ENCODE results near the gene SRPK3.

The SRPK3 gene

GRCh38 chrX:153768311-153769157, 12.3 kb upstream of the SRPK3 start:
- TF ChIP-seq CTCF (IDR thresholded peaks at IDR 0.05; ENCODE audit: low read depth, low read length, missing control alignments) = no peak
- in situ Hi-C loops (cut with HindIII; ENCODE audit: low sequenced_read_pairs) = no loop called here
- H3K4me3 ChIP-seq (ENCODE audit: low read depth, low read length) = no peak overlapping the region
- no peak for DNase-seq (ENCODE audit: low read depth)

DNA sequence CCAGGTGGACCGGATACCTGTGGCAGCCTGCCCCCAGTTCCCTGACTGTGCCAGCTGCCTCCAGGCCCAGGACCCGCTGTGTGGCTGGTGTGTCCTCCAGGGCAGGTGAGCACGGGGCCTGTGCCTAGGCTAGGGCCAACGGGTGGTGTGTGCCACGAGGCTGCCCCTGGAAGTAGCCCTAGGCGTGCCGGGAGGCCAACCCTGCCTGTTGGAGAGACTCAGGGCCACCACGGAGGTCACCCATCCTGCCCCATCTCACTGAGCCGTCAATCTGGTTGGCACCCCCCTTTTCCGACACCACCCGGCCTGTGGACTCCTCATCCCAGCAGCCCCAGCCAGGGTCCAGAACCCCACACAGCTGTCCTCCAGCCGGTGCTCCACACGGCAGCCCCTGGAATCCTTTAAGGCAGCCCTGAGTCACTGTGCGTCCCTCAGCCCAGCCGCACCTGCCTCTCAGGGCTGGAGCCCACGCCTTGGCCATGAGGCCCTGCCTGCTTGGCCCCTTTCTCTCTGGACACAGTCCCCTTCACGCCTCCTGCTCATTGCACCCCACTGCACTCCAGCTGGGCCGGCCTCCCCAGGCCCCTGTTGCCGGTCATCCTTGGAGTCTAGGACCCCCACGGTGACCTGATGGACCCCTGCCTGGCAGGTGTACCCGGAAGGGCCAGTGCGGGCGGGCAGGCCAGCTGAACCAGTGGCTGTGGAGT, 11.5 kb upstream of the SRPK3 start:
- TF ChIP-seq CTCF (IDR thresholded peaks at IDR 0.05; ENCODE audit: low read depth, low read length, missing control alignments) = no peak
- in situ Hi-C loops (cut with HindIII; ENCODE audit: low sequenced_read_pairs) = no loop called here
- DNase-seq (ENCODE audit: low read depth) = no peak
- no peak overlapping the region for H3K4me3 ChIP-seq (ENCODE audit: low read depth, low read length)

DNA sequence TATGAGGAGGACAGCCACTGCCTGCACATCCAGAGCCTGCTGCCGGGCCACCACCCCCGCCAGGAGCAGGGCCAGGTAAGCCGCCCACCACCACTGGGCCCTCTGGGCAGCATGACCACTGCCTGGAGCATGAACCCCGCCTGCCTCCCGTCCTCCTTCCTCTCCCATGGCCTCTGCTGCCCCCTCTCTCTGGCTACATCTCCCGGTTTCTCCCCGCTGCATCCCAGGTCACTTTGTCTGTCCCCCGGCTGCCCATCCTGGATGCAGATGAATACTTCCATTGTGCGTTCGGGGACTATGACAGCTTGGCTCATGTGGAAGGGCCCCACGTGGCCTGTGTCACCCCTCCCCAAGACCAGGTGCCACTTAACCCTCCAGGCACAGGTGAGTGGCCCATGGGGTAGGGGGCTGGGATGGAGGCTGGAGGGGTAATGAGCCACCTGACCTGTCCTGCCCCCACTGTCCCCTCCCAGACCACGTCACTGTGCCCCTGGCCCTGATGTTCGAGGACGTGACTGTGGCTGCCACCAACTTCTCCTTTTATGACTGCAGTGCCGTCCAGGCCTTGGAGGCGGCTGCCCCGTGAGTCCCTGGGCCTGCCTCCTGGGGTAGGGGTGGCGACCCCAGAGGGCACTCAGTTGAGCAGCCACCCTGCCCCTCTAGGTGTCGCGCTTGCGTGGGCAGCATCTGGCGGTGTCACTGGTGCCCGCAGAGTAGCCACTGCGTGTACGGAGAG, 10.8 kb upstream of the SRPK3 start:
- in situ Hi-C loops (cut with HindIII; ENCODE audit: low sequenced_read_pairs) = no loop called here
- no peak overlapping the region for H3K4me3 ChIP-seq (ENCODE audit: low read depth, low read length)
- DNase-seq (ENCODE audit: low read depth) = no peak
- TF ChIP-seq CTCF (IDR thresholded peaks at IDR 0.05; ENCODE audit: low read depth, low read length, missing control alignments) = no peak

DNA sequence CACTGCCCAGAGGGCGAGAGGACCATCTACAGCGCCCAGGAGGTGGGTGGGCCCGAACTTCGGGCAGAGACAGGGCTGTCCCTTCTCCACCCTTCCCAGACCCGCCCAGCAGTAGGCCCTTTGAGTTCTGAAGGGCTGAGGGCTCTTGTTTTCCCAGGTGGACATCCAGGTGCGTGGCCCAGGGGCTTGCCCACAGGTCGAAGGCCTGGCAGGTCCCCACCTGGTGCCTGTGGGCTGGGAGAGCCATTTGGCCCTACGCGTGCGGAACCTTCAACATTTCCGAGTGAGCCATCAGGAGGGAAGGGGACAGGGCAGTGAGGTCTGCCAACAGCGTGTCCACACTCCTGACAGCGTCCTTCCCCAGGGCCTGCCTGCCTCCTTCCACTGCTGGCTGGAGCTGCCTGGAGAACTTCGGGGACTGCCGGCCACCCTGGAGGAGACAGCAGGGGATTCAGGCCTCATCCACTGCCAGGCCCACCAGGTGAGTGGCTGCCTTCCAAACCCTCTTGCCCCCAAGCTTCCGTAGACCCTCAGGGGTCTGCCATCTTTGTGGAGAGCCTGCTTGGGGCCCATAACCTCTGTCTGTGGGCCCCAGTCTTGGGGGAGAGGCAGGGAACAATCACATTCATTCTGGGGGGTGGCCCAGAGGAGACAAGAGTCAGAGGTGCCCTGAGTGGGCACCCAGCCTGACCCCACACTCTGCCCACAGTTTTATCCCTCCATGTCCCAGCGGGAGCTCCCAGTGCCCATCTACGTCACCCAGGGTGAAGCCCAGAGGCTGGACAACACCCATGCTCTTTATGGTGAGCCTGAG, 10.0 kb upstream of the SRPK3 start:
- H3K4me3 ChIP-seq (ENCODE audit: low read depth, low read length) = no peak overlapping the region
- DNase-seq (ENCODE audit: low read depth) = no peak
- in situ Hi-C loops (cut with HindIII; ENCODE audit: low sequenced_read_pairs) = no loop called here
- TF ChIP-seq CTCF (IDR thresholded peaks at IDR 0.05; ENCODE audit: low read depth, low read length, missing control alignments) = no peak

DNA sequence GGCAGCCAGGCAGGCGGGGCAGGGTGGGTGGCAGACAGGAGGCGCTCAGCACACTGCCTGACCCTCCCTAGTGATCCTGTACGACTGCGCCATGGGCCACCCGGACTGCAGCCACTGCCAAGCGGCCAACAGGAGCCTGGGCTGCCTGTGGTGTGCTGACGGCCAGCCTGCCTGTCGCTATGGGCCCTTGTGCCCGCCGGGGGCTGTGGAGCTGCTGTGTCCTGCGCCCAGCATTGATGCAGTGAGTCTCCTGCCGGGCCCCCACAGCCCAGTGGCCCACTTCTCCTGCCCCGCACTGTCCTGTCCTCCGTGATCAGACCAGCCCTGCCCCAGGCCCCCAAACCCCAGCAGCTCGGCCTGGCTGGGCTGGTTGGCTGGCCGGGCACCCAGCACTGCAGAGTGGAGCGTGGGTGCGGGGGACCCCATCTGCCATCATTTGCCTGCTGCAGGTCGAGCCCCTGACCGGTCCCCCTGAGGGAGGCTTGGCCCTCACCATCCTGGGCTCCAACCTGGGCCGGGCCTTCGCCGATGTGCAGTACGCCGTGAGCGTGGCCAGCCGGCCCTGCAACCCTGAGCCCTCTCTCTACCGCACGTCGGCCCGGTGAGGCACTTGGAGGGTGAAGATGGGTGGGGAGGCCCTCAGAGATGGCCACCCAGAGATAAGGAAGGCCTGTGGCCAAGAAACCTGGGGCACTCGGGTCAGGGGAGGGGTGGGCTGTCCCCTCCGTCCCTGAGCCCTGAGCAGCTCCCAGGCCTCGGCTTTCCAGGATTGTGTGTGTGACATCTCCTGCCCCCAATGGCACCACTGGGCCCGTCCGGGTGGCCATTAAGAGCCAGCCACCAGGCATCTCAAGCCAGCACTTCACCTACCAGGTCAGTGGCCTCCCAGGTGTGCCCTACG, 9.2 kb upstream of the SRPK3 start:
- no peak for DNase-seq (ENCODE audit: low read depth)
- in situ Hi-C loops (cut with HindIII; ENCODE audit: low sequenced_read_pairs) = no loop called here
- H3K4me3 ChIP-seq (ENCODE audit: low read depth, low read length) = no peak overlapping the region
- no peak for TF ChIP-seq CTCF (IDR thresholded peaks at IDR 0.05; ENCODE audit: low read depth, low read length, missing control alignments)

All from astrocyte of the cerebellum (primary cell).